Caco-2 (cell line): ENCODE data around the gene GNAO1. TPM values are rescaled to one million over a fixed set of nuclear protein-coding genes. Genes with fewer than 3 reads are reported as not detected.

ENCODE experiments used
- BruUV-seq: library from RNA; stranded (reverse); fragments of 400-500 nt; replicated peaks from 2 replicates; lab custom pipeline; 2021; lab: Mats Ljungman, UMichigan
- CTCF ChIA-PET: fragments of 300-600 bp; sonication (Branson Sonifier 250); formaldehyde crosslinking; loops from one replicate; lab custom pipeline; 2022; ENCODE audit warnings: antibody characterized with exemption; lab: Charles Lee
- POLR2A ChIA-PET: fragments of 300-600 bp; sonication (Branson Sonifier 250); formaldehyde crosslinking; loops from one replicate; lab custom pipeline; 2022; ENCODE audit warnings: antibody characterized with exemption; lab: Charles Lee
- DNase-seq, 2 experiments: peaks; one replicate each; pipeline versions ENCODE4 v3.0.0 to v3.0.0-alpha.2; 2020 to 2022
- H3K27me3 ChIP-seq: replicated peaks from 2 replicates; pipeline ENCODE4 v1.6.0; 2011; ENCODE audit warnings: low read length; ENCODE audit not compliant: control insufficient read depth, insufficient read depth
- H3K36me3 ChIP-seq: 2 replicates; pipeline ENCODE4 v1.5.1; 2011; ENCODE audit warnings: low read length; ENCODE audit not compliant: control insufficient read depth, insufficient read depth
- H3K4me1 ChIP-seq: fragments of 250-450 bp; sonication (Bioruptor Pico); 2 replicates; pipeline ENCODE4 v1.5.1; 2020; ENCODE audit warnings: mild to moderate bottlenecking
- H3K4me3 ChIP-seq: 2 replicates; pipeline ENCODE4 v1.5.1; 2011; ENCODE audit warnings: low read depth, mild to moderate bottlenecking, control low read depth, low read length
- H3K9me3 ChIP-seq: fragments of 250-450 bp; sonication (Bioruptor Pico); 2 replicates; pipeline ENCODE4 v1.5.1; 2020; ENCODE audit warnings: mild to moderate bottlenecking, moderate library complexity
- H3K27ac Mint-ChIP-seq: one replicate; pipeline ENCODE4 v1.8.0; 2022; ENCODE audit warnings: mixed read lengths; ENCODE audit not compliant: unreplicated experiment
- H3K27me3 Mint-ChIP-seq: one replicate; pipeline ENCODE4 v1.8.0; 2022; ENCODE audit warnings: mixed read lengths; ENCODE audit not compliant: insufficient read depth, unreplicated experiment
- H3K36me3 Mint-ChIP-seq: one replicate; pipeline ENCODE4 v1.8.0; 2022; ENCODE audit warnings: mild to moderate bottlenecking, mixed read lengths; ENCODE audit not compliant: insufficient read depth, unreplicated experiment
- H3K4me1 Mint-ChIP-seq: one replicate; pipeline ENCODE4 v1.8.0; 2022; ENCODE audit warnings: low read depth, mixed read lengths; ENCODE audit not compliant: unreplicated experiment
- H3K4me3 Mint-ChIP-seq: one replicate; pipeline ENCODE4 v1.8.0; 2022; ENCODE audit warnings: mild to moderate bottlenecking, moderate library complexity, mixed read lengths; ENCODE audit not compliant: unreplicated experiment
- H3K9me3 Mint-ChIP-seq: one replicate; pipeline ENCODE4 v1.8.0; 2022; ENCODE audit warnings: mixed read lengths; ENCODE audit not compliant: unreplicated experiment
- intact Hi-C: fragments of 100-400 bp; cut with micrococcal nuclease; formaldehyde crosslinking; loops from one replicate; pipeline ENCODE4 v1.10.0; 2022; ENCODE audit not compliant: unreplicated experiment
- total RNA-seq: library from RNA; stranded (reverse); gene quantifications from 2 replicates; pipeline ENCODE4 v1.2.3, GENCODE V29; 2022
- TF ChIP-seq, protein P1 (sequence below), 2 experiments: fragments of 200-600 bp in 1 of 2; IDR thresholded peaks; 1 replicate in 1 of 2; 2 replicates in 1 of 2; pipeline versions ENCODE4 v1.5.1 to v1.8.0; 2011 to 2022; ENCODE audit warnings: antibody characterized with exemption in 1 of 2, control low read depth in 1 of 2, inconsistent platforms in 1 of 2, low read depth in 1 of 2, low read length in 1 of 2, mild to moderate bottlenecking in 1 of 2, moderate library complexity in 1 of 2; ENCODE audit not compliant: insufficient read depth in 1 of 2, severe bottlenecking in 1 of 2, unreplicated experiment in 1 of 2

GNAO1 gene
- total RNA-seq, 1 experiment from 2014 or later = 3.2 TPM

GRCh38 chr16:56289416-56289815, 98.1 kb downstream of the GNAO1 start:
- TF ChIP-seq, protein P1, sequence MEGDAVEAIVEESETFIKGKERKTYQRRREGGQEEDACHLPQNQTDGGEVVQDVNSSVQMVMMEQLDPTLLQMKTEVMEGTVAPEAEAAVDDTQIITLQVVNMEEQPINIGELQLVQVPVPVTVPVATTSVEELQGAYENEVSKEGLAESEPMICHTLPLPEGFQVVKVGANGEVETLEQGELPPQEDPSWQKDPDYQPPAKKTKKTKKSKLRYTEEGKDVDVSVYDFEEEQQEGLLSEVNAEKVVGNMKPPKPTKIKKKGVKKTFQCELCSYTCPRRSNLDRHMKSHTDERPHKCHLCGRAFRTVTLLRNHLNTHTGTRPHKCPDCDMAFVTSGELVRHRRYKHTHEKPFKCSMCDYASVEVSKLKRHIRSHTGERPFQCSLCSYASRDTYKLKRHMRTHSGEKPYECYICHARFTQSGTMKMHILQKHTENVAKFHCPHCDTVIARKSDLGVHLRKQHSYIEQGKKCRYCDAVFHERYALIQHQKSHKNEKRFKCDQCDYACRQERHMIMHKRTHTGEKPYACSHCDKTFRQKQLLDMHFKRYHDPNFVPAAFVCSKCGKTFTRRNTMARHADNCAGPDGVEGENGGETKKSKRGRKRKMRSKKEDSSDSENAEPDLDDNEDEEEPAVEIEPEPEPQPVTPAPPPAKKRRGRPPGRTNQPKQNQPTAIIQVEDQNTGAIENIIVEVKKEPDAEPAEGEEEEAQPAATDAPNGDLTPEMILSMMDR (IDR thresholded peaks at IDR 0.05; ENCODE audit: insufficient read depth in 1 of 2, low read depth in 1 of 2, low read length in 1 of 2, severe bottlenecking in 1 of 2, unreplicated experiment in 1 of 2) = no peak
- ChIA-PET CTCF (interaction anchor here (1.5 kb wide), 1 partner anchor 8 kb away, joined by 5 read pairs; no protein-coding TSS in a partner anchor), POLR2A (no interaction called here)
- intact Hi-C loops = loop anchor here (10.0 kb wide), 1 partner anchor 245 kb away; no protein-coding TSS in a partner anchor
- Histone ChIP-seq H3K4me3 (no peak overlapping the region), H3K36me3 (no peaks in the 10 kb centered on the region), H3K9me3 (no peaks in the 10 kb centered on the region), H3K27me3 (0 out of 2 replicates have a peak, but pooled peaks cover 1% of the 10 kb centered on the region), H3K4me1 (peaks cover 6% of the 10 kb centered on the region; the same call in 1 of the 2 replicates)
- Mint-ChIP-seq H3K27me3 (no peaks in the 10 kb centered on the region), H3K36me3 (no peaks in the 10 kb centered on the region), H3K27ac (no peak overlapping the region), H3K9me3 (no peaks in the 10 kb centered on the region), H3K4me3 (no peak overlapping the region), H3K4me1 (peaks cover 13% of the 10 kb centered on the region)
- BruUV-seq = no TSS peak
- no peak for DNase-seq

DNA sequence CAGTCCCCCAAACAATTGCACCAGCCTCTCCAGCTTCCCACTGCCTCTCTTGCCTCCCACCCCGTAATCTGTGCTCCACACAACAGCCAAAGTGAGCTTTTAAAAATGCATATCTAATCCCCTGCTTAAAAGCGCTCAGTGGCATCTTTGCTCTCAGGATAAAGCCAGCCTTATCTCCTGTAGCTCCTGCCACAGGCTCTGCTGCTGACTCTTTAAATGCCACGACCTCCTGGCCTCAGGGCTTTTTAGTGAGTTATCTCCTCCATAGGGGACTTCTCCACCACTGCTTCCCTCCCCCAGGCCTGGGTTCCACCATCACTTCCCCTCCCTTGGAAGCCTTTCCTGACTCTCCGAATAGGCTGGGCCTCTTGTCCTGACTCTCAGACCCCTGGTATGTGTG, 98.6 kb downstream of the GNAO1 start:
- ChIA-PET POLR2A (no interaction called here), CTCF (interaction anchor here (1.5 kb wide), 1 partner anchor 9 kb away, joined by 5 read pairs; no protein-coding TSS in a partner anchor)
- H3K4me3 Mint-ChIP-seq = no peak overlapping the region
- intact Hi-C loops = loop anchor here (10.0 kb wide), 1 partner anchor 245 kb away; no protein-coding TSS in a partner anchor
- H3K27me3 Mint-ChIP-seq = no peaks in the 10 kb centered on the region
- Histone ChIP-seq H3K36me3 (no peaks in the 10 kb centered on the region), H3K4me3 (no peak overlapping the region), H3K4me1 (peaks cover 6% of the 10 kb centered on the region; the same call in 1 of the 2 replicates), H3K27me3 (0 out of 2 replicates have a peak, but pooled peaks cover 1% of the 10 kb centered on the region), H3K9me3 (no peaks in the 10 kb centered on the region)
- H3K27ac Mint-ChIP-seq = peak overlapping the region; percentile 42
- TF ChIP-seq, protein P1 (IDR thresholded peaks at IDR 0.05; ENCODE audit: insufficient read depth in 1 of 2, low read depth in 1 of 2, low read length in 1 of 2, severe bottlenecking in 1 of 2, unreplicated experiment in 1 of 2) = no peak
- H3K9me3 Mint-ChIP-seq = no peaks in the 10 kb centered on the region
- peaks cover 13% of the 10 kb centered on the region for H3K4me1 Mint-ChIP-seq
- H3K36me3 Mint-ChIP-seq = no peaks in the 10 kb centered on the region
- BruUV-seq = no TSS peak
- peak in 1 of 2 experiments; percentile 60 for DNase-seq

DNA sequence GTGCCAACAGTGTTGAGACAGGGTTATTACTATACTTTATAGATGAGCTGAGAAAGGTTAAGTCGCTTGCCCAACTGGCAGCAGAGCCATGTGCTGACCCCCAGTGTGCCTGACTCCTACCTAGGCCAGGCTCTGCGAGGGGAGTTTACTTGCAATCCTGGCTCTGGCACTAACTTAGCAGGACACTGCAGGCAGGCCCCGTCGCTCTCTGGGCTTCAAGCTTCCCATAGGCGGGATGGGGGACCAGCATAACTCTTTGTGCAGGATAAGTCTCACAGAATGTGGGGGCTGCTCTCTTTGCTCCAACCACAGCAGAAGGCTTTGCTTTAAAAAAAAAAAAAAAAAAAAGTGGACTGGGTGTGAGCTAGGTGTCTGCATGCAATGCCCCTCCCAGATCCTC, 102.7 kb downstream of the GNAO1 start:
- Mint-ChIP-seq H3K36me3 (no peaks in the 10 kb centered on the region), H3K27ac (no peak overlapping the region), H3K4me3 (no peak overlapping the region), H3K27me3 (no peaks in the 10 kb centered on the region), H3K4me1 (peaks cover 13% of the 10 kb centered on the region), H3K9me3 (no peaks in the 10 kb centered on the region)
- DNase-seq = no peak
- no peaks in the 10 kb centered on the region for H3K9me3 ChIP-seq
- 0 out of 2 replicates have a peak, but pooled peaks cover 1% of the 10 kb centered on the region for H3K27me3 ChIP-seq
- peaks cover 6% of the 10 kb centered on the region; the same call in 1 of the 2 replicates for H3K4me1 ChIP-seq
- ChIA-PET POLR2A (no interaction called here), CTCF (interaction anchor here (1.1 kb wide), 1 partner anchor 24 kb away, joined by 4 read pairs; no protein-coding TSS in a partner anchor)
- intact Hi-C loops = no loop called here
- TF ChIP-seq, protein P1 (IDR thresholded peaks at IDR 0.05; ENCODE audit: insufficient read depth in 1 of 2, low read depth in 1 of 2, low read length in 1 of 2, severe bottlenecking in 1 of 2, unreplicated experiment in 1 of 2) = no peak
- no peak overlapping the region for H3K4me3 ChIP-seq
- no peaks in the 10 kb centered on the region for H3K36me3 ChIP-seq
- BruUV-seq = no TSS peak
